Stimulated activated CD4-positive, alpha-beta T cell treated with anti-CD3 and anti-CD28 coated beads, TNF-alpha, amount 100 ng/mL, for 1 hour (primary cell): ENCODE measurements around the gene AOPEP.

Source experiments
- DNase-seq, 3 donors: peaks; one replicate each; pipeline ENCODE4 v3.0.0-alpha.2; 2020; ENCODE audit warnings: low read depth in 3 of 3, low spot score in 1 of 3

Gene AOPEP

DNA sequence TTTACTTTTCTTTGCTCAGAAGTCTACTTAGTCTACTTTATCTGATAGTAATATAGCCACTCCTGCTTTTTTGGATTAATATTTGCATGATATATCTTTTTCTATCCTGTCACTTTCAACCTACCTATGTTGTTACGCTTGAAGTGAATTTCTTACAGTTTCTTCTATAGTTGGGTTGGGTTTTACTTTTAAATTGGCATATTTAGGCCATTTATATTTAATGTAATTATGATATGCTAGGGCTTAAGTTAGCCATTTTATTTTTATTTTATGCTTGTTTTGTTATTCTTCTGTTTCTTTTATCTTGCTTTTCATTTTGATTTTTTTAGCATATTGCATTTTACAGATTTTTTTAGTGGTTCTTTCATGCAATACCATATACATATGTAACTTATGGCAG lies 164.7 kb downstream of the AOPEP start:
- no peak for DNase-seq

DNA sequence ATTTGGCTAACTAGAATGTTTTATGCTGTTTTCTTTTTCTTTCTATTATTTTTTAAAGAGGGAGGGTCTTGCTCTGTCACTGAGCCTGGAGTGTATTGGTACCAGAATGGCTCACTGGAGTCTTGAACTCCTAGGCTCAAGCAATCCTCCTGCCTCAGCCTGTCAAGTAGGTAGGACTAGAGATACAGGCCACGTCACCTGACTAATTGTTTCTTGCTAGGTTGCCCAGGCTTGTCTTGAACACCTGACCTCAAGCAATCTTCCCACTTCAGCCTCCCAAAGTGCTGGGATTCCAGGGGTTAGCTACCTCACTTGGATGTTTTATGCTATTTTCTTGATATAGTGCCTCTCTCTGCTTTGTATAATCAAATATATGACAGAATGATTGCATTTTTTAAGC lies 166.2 kb downstream of the AOPEP start:
- DNase-seq = no peak

DNA sequence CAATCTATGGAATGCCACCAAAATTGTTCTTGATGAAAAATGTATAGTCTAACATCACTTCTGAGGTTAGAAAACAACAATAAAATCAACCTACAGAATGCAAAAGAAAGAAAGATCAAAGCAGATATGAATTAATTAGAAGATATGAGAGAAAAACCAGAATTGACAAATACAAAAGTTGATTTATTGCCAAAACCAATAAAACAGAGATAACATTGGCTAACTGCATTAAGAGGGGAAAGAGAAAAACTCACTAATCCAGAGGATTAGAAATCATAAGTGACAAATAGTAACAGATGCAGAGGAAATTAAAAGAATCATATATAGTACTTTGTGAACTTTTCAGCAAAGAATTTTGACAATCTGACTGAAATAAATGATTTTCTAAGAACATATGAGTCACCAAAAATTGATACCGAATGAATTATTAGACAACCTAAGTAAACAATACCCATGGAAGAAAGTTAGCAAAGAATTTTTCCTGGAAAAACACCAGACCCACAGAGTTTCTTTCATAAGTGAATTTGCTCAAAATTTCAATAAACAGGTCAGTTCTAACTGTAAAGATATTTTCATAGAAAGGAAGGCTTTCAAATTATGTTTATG lies 167.7 kb downstream of the AOPEP start:
- DNase-seq = no peak

DNA sequence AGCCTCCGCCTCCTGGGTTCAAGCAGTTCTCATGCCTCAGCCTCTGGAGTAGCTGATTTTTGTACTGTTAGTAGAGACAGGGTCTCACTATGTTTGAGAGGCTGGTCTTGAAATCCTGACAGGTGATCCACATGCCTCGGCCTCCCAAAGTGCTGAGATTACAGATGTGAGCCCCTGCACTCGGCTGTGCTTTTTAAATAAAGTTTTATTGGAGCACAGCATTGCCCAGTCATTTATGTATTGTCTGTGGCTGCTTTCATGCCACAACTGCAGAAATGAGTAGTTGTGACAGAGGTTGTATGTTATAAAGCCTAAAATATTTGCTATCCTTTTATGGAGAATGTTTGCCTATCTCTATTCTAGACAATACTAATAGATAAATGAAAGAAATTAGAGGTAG lies 169.2 kb downstream of the AOPEP start:
- DNase-seq = no peak

DNA sequence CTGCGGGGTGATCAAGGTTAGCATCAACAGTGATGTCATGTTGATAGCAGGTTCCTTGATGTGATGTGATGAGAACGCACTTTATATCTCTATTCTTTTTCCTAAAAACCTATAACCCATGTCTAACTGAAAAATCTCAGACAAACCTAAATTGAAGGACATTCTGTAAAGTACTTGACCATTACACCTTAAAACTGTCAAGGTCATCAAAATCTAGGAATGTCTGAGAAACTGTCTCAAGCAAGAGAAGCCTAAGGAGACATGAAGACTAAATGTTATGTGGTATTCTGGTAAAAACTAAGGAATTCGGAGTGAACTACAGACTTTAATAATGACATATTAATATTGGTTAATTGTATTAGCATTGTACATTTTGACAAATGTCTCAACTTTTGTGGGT lies 170.0 kb downstream of the AOPEP start:
- no peak for DNase-seq

DNA sequence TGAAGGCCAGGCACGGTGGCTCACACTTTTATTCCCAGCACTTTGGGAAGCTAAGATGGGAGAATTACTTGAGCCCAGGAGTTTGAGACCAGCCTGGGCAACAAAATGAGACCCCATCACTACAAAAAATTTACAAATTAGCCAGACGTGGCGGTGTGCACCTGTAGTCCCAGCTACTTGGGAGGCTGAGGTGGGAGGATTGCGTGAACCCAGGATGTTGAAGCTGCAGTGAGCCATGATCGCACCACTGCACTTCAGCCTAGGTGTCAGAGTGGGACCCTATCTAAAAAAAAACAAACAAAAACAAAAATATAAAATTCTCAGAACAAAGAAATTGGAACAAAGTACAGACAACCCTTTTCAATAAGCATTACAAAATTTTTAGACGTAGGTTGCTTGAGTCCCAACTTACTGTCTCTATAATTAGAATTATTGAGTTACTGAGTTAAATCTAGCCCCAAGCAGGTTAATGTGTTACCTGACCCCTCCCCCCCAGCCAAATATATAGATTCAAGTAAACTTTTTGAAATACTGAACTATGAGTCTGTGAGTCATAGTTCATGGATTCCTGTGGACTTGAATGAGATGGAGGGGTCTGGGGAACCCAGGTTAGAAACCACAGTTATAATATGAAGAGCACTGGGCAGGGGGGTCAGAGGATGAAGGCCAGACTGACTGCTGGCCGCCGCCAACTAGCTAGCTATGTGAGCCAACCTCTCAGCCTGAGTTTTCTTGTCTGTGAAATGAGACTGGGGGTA lies 173.1 kb downstream of the AOPEP start:
- DNase-seq = no peak

DNA sequence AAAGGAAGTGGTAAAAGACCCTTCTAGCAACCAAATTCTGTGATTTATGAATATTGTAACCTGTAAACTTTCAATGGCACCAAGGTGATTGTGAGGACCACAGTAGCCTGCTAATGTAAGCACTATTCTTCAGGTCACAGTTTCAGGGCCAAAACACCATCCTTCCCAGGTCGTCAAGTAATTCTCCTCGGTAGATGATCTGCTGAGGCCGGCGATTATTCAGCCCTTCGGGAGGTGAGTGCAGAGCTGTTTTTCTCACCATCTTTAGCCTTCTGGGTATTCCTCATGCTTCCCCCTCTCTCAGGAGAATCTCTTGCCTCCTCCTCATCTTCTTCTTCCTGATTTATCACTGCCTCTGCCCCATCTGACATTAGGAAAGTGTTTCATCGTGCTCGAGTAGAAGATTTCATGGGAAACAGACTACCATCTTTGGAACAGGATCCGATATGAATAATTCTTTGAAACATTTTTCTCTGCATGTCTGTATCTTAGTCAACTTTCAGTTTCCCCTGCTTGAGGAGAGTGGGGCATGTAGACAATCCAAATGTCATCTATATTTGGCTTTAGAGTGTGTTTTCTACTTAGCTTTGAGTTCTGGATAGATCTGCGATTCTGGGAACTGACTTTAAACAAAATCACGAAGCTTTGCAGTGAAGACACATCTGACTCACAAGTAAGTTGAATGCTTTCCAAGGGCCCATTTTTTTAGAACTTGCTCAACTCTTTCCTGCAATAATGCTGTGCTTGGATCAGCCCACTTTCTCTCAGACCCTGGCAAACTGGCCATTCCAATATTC lies 173.9 kb downstream of the AOPEP start:
- DNase-seq = no peak

DNA sequence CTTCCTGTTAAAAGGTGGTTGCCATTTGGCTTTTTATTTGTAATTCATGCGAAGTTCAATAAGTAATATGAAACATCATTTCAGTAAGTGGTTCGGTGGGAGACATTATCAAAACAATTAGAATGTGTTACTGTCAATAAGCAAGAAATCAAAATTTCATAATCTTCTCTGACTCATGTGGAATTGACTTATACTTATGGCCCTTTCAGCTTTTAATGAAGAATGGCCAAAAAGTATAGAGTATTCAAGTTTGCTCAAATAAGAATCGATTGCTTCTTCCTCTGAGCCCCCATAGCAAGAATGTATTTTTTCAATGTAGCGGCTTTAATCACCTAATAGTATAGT lies 174.5 kb downstream of the AOPEP start:
- no peak for DNase-seq

DNA sequence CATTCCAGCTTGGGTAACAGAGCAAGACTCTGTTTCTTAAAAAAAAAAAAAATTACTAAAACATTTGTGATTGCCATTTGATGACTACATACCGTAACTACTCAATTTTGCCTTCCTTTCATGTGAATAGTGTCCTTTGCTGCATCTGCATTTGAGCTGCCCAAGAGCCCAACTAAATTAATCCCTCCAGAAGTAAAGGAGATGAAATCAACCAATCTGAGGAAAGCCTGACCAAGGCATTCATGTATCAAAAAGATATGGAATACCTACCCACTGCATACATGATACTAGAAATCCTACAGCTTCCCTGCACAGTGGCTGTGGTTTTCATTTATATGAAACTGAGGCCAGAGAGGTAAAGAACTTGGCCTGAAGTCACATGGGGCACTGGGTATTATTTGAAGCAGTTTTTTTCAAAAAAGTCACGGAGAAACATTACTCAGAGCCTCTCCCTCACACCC lies 177.5 kb downstream of the AOPEP start:
- no peak for DNase-seq

DNA sequence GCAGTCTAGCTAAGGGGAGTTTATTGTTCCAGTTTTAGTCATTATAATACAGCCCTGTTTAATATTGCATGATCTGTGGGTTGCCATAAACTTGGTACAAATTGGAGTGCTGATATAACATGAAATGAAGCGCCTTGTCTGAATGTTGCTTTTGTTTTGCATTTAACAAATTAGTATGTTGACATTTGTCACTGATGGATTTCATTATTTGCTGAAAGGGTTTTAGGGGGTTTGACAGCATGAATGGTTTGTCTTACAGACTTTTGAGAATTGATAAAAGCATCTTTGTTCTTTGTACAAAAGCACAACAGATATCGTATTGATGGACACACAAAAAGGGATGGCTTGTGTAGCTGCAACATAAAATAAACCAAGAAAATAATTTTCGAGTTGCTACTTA lies 178.3 kb downstream of the AOPEP start:
- DNase-seq = no peak

DNA sequence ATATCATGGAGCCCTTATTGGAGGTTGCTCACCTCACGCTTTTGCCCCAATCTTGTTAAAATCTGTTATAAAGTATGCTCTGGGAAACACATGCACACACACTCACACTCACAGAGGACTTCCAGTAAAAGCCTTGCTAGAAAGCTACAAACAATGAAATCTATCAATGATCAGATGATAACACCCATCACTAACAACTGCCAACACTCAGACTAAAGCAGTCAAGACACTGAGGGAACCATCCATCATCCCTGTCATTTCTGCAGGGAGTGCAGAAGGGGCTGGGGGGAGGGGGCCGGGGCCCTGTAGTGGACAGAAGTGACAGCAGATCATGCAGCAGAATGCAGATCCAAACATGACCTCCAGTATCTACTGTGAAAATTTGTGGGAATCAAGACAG lies 179.1 kb downstream of the AOPEP start:
- no peak for DNase-seq

DNA sequence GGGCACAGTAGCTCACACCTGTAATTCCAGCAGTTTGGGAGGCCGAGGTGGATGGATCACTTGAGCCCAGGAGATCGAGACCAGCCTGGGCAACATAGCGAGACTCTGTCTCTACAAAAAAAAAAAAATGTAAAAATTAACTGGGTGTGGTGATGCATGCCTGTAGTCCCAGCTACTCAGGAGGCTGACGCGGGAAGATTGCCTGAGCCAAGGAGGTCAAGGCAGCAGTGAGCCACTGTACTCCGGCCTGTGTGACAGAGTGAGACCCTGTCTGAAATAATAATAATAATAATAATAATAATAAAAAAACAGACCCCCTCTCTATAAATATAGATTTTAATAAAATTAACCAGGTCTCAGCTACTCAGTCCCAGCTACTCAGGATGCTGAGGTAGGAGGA lies 179.7 kb downstream of the AOPEP start:
- no peak for DNase-seq

DNA sequence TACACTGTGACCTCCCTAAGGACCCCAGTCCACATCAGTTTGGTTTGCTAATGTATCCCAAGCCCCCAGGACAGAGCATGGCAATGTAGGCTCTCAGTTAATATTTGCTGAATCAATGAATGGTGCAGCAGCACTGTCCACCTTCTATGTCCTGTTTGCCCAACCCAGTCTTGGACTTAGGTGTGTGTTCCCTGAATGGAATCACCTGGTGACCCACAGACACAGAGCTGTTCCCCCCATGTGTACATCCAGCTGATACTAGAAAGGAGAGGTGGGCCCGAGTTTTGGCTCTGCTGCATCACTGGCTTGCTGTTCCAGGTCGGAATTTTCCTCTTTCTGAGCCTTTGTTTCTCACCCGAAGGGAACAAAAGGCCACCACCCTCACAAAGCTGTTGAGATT lies 180.2 kb downstream of the AOPEP start:
- DNase-seq = no peak

DNA sequence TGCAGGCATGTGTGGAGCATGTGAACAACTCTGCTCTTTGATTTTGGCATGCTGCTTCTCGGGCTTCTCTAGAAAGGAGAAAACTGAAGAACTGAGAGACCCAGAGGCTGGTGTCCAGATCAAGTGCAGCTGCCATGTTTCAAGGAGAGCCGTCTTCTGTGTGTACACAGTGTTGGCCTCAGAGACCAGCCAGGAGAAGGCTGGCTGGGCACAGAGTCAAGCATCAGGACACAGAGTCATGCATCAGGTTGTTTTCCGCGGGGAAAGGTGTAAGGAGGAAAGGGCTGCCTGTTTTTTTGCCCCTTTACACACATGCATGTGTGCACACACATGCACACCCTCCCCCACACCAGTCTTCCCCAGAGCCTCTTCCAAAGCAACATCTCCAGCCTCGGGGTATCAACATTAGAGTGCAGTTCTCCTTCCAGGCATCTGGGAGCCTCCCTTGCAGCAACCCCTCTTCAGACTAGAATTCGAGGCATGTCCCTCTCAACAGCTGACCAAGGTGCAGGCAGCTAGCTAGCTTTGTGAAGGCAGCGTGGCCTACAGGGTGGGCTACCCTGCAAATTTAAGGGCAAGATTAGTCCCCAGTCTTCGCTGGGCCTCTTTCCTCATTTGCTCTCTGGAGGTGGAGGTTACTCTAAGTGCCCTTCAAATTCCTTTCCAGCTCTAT lies 180.9 kb downstream of the AOPEP start:
- no peak for DNase-seq

DNA sequence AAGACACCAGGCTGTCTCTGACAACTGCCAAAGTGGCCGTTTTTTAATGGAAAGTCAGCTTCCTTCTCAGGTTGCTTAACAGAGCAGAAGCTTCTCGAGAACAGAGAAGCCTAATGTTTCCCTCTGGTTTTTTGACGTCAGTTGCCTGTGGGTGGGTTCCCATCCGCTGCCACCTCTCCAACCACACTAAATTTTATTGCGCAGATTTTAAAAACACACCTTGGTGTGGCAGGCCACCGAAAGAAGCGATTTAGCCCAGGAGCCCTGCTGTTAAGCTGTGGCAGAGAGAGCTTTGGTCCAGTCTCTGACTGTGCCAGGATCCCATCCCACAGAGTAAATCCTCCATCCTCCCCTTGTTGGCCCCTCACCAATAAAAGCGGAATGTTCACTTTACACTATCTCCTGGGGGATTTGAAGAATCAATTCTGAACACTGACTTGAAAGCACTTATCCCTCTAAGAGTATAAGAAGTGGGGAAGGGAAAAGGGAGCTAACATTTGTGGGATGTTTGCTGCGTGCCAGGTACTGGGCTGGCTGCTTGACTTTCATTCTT lies 181.6 kb downstream of the AOPEP start:
- no peak for DNase-seq

DNA sequence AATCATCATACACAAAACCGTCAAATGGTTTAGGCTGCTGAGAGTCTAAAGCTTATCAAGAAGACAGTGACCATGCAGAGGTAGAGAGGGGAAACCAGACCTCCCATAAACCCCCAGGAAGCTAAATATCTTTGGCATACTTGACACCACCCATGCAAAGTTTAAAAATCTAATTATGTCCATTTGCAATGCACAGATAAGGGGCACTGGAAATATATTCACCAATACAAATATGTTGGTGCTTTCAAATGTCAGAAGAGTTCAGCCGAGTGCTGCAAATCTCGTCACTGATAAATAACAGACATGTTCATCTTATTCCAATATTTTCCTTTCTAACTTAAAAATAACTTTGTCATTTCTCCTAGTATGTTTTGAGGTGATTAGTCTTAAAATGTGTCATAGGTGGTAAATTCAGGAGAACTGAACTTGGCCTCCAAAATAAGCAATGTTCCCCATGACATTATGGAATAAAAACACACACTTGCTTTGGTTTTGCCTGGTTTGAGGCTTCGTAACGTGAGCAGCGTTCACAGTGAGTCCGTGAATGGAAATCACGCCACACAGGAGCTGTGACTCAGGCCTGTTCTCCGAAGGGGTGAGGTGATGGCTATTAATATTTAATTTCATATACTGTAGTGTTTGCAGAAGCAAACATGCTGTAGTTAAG lies 182.2 kb downstream of the AOPEP start:
- DNase-seq = no peak

DNA sequence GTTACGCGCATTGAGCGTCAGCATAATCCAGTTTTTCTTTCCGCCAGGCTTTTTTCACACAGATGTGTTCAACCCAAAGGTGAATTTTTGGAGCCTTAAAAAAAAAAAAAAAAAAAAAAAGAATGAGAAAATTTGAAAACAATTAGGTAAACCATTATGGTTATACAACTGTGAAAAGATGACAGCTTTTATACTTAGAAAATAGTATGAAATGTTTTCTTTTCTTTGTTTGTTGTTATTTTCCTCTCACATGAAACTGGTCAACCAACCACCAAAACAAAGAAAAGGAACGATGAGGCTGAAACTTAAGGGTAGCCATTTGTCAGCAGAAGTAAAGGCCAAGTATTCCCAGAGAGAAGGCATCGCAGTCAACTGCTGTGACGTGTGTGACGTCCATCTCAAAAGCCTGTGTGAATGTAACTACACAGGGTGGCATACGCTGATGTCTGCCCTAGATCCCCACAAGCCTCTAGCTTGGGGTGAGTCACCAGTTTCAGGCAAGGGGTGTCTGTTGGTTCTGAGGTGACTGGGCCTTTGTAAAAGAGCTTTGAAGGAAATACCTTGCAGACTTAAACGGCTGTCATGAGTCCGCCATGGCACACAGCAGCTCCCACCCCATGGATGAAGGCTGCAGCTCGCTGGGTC lies 182.9 kb downstream of the AOPEP start:
- no peak for DNase-seq

DNA sequence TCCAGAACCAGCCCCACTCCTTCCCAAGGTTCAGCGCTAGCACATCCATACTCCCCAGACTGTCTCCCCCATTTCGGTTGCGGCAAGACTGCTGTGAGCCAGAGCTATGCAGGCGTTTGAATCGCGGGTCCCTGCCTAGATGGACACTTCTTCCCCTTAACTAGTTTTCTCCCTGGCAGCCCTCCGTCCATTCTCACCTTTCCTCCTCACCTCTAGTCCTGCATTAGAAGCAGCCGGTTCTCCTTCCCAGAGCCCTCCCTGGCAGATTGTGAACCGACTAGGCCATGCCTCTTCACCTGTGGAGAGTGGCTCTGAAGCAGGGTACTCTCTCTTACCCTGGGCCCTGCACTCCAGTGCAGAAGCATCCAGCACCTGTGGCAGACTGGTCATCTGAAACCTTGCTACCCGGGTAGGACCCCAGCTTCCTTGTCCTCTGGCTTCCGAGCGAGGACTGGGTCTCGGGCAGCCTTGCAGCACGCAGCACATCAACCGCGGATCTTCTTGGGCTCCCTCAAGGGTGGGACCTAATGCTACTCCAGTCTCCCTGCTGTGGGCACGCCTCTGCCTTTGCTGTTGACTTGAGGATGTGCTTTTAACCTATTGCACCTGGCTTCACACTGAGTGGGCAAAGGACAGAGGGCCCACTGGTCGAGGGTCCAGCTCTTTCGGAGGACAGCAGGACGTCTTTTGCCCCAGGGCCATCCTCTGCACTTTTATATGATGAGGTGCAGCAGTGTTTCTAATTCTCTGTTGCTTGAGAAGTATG lies 183.6 kb downstream of the AOPEP start:
- DNase-seq = no peak

DNA sequence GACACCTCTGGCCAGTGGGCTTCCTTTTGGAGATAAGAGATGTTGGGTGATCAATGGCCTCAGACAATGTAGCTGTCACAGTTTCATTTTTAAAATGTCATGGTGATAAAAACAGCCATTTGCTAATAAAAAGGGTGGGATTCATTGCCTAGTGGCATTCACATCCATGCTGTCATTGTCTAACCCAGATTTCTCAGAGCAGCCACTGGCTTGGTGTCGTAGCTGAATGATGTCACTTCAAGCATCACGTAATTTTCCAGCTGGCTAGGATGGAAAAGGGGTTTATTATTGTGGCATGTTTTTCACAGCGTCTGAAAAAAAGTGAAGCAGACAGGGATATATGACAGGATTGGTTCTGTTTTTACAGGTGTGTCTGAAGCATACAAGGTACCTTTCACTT lies 184.7 kb downstream of the AOPEP start:
- DNase-seq = no peak
